Measurements from ENCODE around the gene BMPER.
A peak's percentile ranks its signal among the peaks of the same experiment; 100 is the strongest.

BMPER gene

DNA sequence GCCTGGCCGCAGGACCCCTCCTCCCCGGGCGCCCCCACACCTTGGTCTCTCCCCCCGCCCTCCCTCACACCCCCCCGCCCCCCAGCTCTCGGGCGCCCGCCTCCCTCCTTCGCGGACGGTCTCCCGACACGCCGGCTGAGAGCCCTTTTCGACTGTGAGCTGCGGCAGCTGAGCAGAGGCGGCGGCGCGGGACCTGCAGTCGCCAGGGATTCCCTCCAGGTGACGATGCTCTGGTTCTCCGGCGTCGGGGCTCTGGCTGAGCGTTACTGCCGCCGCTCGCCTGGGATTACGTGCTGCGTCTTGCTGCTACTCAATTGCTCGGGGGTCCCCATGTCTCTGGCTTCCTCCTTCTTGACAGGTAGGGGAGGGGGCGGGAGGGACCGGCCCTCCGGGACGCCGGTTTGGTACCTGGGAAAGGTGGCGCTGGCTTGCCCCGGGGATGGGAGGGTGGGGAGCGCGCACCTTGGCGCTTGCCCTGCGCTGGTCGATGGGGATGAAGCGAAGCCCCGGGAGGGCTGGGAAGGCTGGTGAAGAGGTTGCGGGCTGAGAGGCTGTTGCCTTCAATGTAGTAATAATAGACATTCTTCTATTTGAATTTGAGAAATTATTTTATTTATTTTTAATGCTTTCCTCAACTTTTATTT is at the start of gene BMPER:
Gene BMPER (plus strand): TSS at position 151 of the 644 bp plus-strand sequence. CDS start 75 bp downstream, at position 226.
- Histone ChIP-seq H3K9ac (ENCODE audit: low read depth in 1 of 2, low read length in 2 of 2) (peak within 1 kb of the TSS in 1 of 2 donors; percentile 43), H3K27me3 (ENCODE audit: control insufficient read depth in 1 of 2, insufficient read depth in 2 of 2, low read length in 2 of 2) (peaks cover 28 to 54% of the 10 kb centered on the region in 2 donors), H3K27ac (ENCODE audit: low read depth, low read length) (peak within 1 kb of the TSS; percentile 54)

DNA sequence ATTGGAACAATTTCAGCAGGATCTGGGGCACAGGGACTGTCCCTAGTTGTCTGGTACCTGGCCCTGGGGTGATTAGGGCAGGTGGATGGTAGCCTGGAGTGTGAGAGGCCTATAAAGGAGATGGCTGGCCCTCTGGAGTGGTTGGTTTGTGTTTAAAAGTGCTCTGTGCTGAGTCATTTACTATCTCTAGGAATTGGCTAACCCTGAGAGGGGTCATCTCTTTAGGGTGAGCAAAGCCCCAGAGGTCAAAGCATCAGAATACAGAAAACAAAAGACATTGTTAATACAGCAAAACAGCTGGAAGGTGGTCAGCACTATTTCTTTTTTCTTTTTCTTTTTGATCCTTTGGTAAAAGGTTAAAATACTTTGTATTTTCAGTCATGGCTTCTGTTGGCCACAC is 43.4 kb upstream of the BMPER start:
- Histone ChIP-seq H3K9ac (ENCODE audit: low read depth in 1 of 2, low read length in 2 of 2) (no peak overlapping the region), H3K9me3 (ENCODE audit: control insufficient read depth in 1 of 2, low read length in 2 of 2) (no peaks in the 10 kb centered on the region), H3K4me3 (ENCODE audit: low read depth in 1 of 2, low read length in 2 of 2) (no peak overlapping the region), H3K27ac (ENCODE audit: low read depth, low read length) (no peak overlapping the region), H3K36me3 (ENCODE audit: control insufficient read depth in 1 of 2, insufficient read depth in 2 of 2, low read length in 2 of 2) (no peaks in the 10 kb centered on the region), H3K27me3 (ENCODE audit: control insufficient read depth in 1 of 2, insufficient read depth in 2 of 2, low read length in 2 of 2) (no peaks in the 10 kb centered on the region), H3K4me1 (ENCODE audit: control insufficient read depth in 1 of 2, insufficient read depth in 2 of 2, low read length in 2 of 2) (no peaks in the 10 kb centered on the region)

More for the DNA sequence above, at the start of gene BMPER:
- no peaks in the 10 kb centered on the region for H3K36me3 ChIP-seq (ENCODE audit: control insufficient read depth in 1 of 2, insufficient read depth in 2 of 2, low read length in 2 of 2)
- no peaks in the 10 kb centered on the region for H3K9me3 ChIP-seq (ENCODE audit: control insufficient read depth in 1 of 2, low read length in 2 of 2)
- peak within 1 kb of the TSS; percentile 56 to 72 for H3K4me3 ChIP-seq (ENCODE audit: low read depth in 1 of 2, low read length in 2 of 2)
- H3K4me1 ChIP-seq (ENCODE audit: control insufficient read depth in 1 of 2, insufficient read depth in 2 of 2, low read length in 2 of 2) = peaks cover 5 to 9% of the 10 kb centered on the region in 2 donors

DNA sequence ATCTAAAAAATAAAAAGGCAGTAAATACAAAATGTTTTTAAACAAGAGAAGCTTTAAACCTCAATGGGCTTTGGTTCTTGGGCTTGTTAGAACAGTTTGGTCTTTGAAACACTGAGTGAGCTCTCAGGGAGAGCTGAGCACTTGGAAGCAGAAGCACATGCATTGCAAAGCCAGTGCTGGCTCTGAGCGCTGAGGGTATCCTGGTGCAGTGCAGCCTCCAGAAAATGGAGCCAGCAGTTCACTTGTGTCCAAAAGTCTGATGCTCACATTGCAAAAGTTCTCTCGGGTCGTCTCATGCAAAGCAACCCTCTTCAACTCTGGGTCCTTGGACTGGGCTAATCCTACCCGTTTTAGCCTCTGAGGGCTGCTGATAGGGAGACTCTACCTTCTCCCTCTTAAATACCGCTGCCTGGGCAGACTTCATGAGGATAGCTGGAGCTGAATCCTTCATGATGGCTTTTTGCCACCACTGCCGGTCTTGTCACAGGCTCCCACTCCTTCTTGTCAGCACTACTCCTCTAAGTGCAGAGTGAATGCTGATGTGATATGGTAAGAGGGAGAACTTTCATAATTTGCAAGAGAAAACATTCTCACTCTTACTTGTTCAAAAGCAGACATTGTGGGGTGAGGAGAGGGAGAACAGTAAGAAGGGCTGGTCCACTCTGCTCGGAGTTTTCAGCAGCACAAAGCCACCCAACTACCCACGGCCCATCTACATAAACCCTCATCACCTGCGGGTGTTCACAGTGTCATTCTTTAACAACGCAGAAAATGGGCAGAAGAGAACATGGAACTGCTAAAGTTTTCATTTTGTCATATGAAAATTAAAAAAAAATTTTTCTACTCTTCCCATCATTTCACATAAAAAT is 42.2 kb upstream of the BMPER start:
- H3K9ac ChIP-seq (ENCODE audit: low read depth in 1 of 2, low read length in 2 of 2) = no peak overlapping the region
- no peak overlapping the region for H3K27ac ChIP-seq (ENCODE audit: low read depth, low read length)

DNA sequence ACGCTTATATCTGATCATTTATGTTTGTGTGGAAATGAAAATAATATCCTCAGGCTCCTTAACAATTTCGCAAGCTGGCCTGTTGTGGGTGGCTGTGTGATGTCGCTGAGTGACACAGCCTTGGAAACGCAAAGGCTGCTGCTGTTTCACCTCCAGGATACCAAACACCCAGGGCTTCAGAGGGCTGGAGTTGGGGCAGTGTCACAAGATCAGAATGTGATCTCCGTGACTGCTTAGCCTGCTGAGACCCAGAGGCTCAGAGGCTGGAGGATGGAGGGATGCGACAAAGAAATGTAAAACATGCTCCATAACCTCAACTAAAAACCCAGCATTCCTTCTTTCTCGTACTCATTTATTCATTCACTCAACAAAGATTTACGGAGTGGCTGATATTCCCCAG is 37.2 kb upstream of the BMPER start:
- Histone ChIP-seq H3K36me3 (ENCODE audit: control insufficient read depth in 1 of 2, insufficient read depth in 2 of 2, low read length in 2 of 2) (no peaks in the 10 kb centered on the region), H3K4me3 (ENCODE audit: low read depth in 1 of 2, low read length in 2 of 2) (no peak overlapping the region), H3K4me1 (ENCODE audit: control insufficient read depth in 1 of 2, insufficient read depth in 2 of 2, low read length in 2 of 2) (no peaks in the 10 kb centered on the region), H3K27ac (ENCODE audit: low read depth, low read length) (no peak overlapping the region), H3K27me3 (ENCODE audit: control insufficient read depth in 1 of 2, insufficient read depth in 2 of 2, low read length in 2 of 2) (no peaks in the 10 kb centered on the region), H3K9me3 (ENCODE audit: control insufficient read depth in 1 of 2, low read length in 2 of 2) (no peaks in the 10 kb centered on the region), H3K9ac (ENCODE audit: low read depth in 1 of 2, low read length in 2 of 2) (no peak overlapping the region)

More for the DNA sequence above, 42.2 kb upstream of the BMPER start:
- Histone ChIP-seq H3K27me3 (ENCODE audit: control insufficient read depth in 1 of 2, insufficient read depth in 2 of 2, low read length in 2 of 2) (no peaks in the 10 kb centered on the region), H3K36me3 (ENCODE audit: control insufficient read depth in 1 of 2, insufficient read depth in 2 of 2, low read length in 2 of 2) (no peaks in the 10 kb centered on the region), H3K9me3 (ENCODE audit: control insufficient read depth in 1 of 2, low read length in 2 of 2) (no peaks in the 10 kb centered on the region), H3K4me3 (ENCODE audit: low read depth in 1 of 2, low read length in 2 of 2) (no peak overlapping the region), H3K4me1 (ENCODE audit: control insufficient read depth in 1 of 2, insufficient read depth in 2 of 2, low read length in 2 of 2) (no peaks in the 10 kb centered on the region)

DNA sequence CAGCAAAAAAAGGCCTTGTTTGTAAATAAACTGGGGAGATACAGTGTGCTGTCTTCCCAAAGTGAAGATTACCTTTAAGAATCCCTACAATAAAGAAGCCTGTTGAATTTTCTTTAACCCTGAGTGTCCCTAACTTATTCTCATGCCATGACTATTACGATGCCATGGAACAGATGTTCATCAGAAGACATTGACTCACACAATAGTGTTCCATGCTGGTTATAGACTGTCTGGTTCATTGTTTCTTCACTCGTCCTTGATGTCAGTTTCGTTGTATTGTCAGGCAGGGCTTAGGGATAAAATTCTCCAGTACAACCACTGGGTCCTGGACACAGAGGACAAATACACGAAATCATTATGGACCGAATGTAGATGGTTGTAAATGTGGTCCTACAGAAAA is 36.2 kb upstream of the BMPER start:
- no peaks in the 10 kb centered on the region for H3K9me3 ChIP-seq (ENCODE audit: control insufficient read depth in 1 of 2, low read length in 2 of 2)
- H3K9ac ChIP-seq (ENCODE audit: low read depth in 1 of 2, low read length in 2 of 2) = no peak overlapping the region
- H3K4me3 ChIP-seq (ENCODE audit: low read depth in 1 of 2, low read length in 2 of 2) = no peak overlapping the region
- H3K36me3 ChIP-seq (ENCODE audit: control insufficient read depth in 1 of 2, insufficient read depth in 2 of 2, low read length in 2 of 2) = no peaks in the 10 kb centered on the region
- H3K4me1 ChIP-seq (ENCODE audit: control insufficient read depth in 1 of 2, insufficient read depth in 2 of 2, low read length in 2 of 2) = no peaks in the 10 kb centered on the region
- H3K27ac ChIP-seq (ENCODE audit: low read depth, low read length) = no peak overlapping the region
- H3K27me3 ChIP-seq (ENCODE audit: control insufficient read depth in 1 of 2, insufficient read depth in 2 of 2, low read length in 2 of 2) = no peaks in the 10 kb centered on the region

DNA sequence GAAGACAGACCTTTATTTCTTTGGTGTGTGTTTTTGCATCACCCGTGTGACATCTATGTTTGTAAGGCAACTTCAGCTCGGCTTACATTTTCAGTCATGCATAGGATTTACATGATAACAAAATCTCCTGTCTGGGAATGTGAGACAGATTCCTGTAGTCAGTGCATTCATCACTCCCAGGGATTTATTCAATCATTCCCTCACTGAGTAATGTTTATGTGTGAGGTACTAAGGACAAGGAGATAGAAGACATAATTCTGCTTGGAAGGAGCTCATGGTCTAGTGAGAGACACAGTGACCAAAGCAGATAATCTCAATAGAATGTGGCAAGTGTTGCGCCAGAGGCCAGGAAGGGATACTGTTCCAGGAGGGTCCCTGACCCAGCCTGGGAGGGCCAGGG is 35.2 kb upstream of the BMPER start:
- Histone ChIP-seq H3K36me3 (ENCODE audit: control insufficient read depth in 1 of 2, insufficient read depth in 2 of 2, low read length in 2 of 2) (no peaks in the 10 kb centered on the region), H3K4me3 (ENCODE audit: low read depth in 1 of 2, low read length in 2 of 2) (no peak overlapping the region), H3K9ac (ENCODE audit: low read depth in 1 of 2, low read length in 2 of 2) (no peak overlapping the region), H3K27ac (ENCODE audit: low read depth, low read length) (no peak overlapping the region), H3K27me3 (ENCODE audit: control insufficient read depth in 1 of 2, insufficient read depth in 2 of 2, low read length in 2 of 2) (no peaks in the 10 kb centered on the region), H3K9me3 (ENCODE audit: control insufficient read depth in 1 of 2, low read length in 2 of 2) (no peaks in the 10 kb centered on the region), H3K4me1 (ENCODE audit: control insufficient read depth in 1 of 2, insufficient read depth in 2 of 2, low read length in 2 of 2) (no peaks in the 10 kb centered on the region)

DNA sequence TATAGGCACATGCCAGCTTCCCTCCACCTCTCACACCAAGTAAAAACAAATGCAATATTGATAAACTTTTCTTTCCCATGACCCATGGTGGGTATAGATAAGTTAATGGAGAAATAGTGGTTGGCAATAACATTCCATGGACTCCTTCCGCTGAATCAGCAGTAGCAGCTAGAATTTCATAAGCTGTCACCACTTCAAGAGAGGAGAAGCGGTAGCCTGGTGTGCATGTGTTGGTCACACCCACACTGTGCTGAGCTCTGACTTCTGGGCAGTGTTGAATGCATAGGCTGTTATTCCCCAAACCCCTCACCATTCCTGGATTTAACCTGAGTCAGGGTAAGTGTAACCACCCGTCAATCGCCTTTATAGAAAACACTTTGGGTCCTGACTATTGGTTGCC is 32.5 kb upstream of the BMPER start:
- H3K36me3 ChIP-seq (ENCODE audit: control insufficient read depth in 1 of 2, insufficient read depth in 2 of 2, low read length in 2 of 2) = no peaks in the 10 kb centered on the region
- no peaks in the 10 kb centered on the region for H3K27me3 ChIP-seq (ENCODE audit: control insufficient read depth in 1 of 2, insufficient read depth in 2 of 2, low read length in 2 of 2)
- H3K9ac ChIP-seq (ENCODE audit: low read depth in 1 of 2, low read length in 2 of 2) = no peak overlapping the region
- no peaks in the 10 kb centered on the region for H3K9me3 ChIP-seq (ENCODE audit: control insufficient read depth in 1 of 2, low read length in 2 of 2)
- H3K27ac ChIP-seq (ENCODE audit: low read depth, low read length) = no peak overlapping the region
- H3K4me3 ChIP-seq (ENCODE audit: low read depth in 1 of 2, low read length in 2 of 2) = no peak overlapping the region
- H3K4me1 ChIP-seq (ENCODE audit: control insufficient read depth in 1 of 2, insufficient read depth in 2 of 2, low read length in 2 of 2) = no peaks in the 10 kb centered on the region

DNA sequence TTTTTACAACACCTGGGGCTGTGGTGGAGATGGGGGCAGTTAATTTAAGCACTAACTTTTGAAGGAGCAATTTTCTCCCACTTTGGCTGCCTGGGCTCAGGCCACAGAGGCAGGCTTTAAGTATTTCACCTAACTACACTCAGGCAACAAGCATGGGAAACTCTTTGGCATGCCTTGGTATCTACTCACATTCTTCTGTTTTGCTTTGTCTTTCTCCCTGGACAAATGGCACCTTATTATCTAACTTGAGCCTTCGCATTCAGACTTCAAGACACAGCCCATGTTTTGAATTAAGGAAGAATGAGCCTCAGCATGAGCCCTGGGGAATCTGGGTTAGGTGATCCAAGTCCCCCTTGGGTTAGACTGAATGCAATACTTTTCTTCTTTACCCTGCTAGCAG is 31.8 kb upstream of the BMPER start:
- no peaks in the 10 kb centered on the region for H3K36me3 ChIP-seq (ENCODE audit: control insufficient read depth in 1 of 2, insufficient read depth in 2 of 2, low read length in 2 of 2)
- no peak overlapping the region for H3K27ac ChIP-seq (ENCODE audit: low read depth, low read length)
- H3K27me3 ChIP-seq (ENCODE audit: control insufficient read depth in 1 of 2, insufficient read depth in 2 of 2, low read length in 2 of 2) = no peaks in the 10 kb centered on the region
- H3K9me3 ChIP-seq (ENCODE audit: control insufficient read depth in 1 of 2, low read length in 2 of 2) = no peaks in the 10 kb centered on the region
- no peaks in the 10 kb centered on the region for H3K4me1 ChIP-seq (ENCODE audit: control insufficient read depth in 1 of 2, insufficient read depth in 2 of 2, low read length in 2 of 2)
- no peak overlapping the region for H3K4me3 ChIP-seq (ENCODE audit: low read depth in 1 of 2, low read length in 2 of 2)
- H3K9ac ChIP-seq (ENCODE audit: low read depth in 1 of 2, low read length in 2 of 2) = no peak overlapping the region

DNA sequence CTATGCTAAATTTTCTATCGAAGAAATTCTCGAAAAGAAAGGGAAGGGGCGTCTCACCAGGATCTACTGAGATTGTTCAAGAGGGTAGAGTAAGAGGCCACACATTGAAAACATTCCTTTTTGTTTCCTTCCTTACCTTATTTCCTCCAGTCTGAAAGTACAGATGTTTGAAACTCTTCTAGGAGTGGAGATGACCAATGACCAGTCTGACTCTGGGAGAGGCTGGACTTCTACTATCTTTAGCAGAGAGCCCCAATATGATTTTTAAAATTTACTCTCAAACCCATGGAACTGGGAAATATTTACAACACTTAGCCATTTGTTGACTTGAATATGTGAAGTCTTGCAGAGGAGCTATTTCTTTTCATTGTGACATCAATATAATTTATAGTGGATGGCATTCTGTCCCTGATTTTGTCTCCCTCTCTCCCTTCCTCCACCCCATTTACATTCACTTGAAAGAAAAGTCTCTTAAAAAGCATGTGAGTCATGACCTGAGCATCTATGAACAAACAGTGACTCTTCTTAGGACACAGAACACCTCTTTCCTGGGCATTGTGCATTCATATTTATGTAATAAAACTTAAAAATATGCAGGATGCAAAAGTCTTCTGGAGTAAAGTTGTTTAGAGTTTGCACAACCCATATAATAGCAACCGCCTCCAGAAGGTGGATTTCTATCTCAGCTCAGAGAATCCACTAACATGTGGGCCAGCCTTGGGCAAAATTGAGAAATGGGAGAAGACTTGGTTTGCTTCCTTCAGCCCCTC is 31.2 kb upstream of the BMPER start:
- Histone ChIP-seq H3K9ac (ENCODE audit: low read depth in 1 of 2, low read length in 2 of 2) (no peak overlapping the region), H3K36me3 (ENCODE audit: control insufficient read depth in 1 of 2, insufficient read depth in 2 of 2, low read length in 2 of 2) (no peaks in the 10 kb centered on the region), H3K27ac (ENCODE audit: low read depth, low read length) (no peak overlapping the region)

DNA sequence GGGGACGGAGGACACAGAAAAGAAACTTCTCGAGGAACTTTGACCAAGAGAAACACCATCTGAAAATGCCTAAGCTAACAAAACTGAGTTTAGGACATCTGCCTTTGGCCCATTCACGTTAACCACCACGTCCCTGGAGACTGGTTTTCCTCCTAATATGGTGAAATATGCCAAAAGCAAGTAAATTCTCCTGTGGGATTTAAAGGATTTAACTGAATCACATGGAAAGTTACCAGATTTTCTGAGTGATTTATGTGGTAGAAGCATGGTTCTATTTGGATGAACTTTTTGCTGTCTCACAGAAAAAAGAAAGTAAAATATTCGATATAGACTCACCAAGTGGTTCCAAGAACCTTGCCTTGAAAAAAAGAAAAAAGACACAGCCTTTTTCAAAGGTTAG is 30.4 kb upstream of the BMPER start:
- Histone ChIP-seq H3K27me3 (ENCODE audit: control insufficient read depth in 1 of 2, insufficient read depth in 2 of 2, low read length in 2 of 2) (no peaks in the 10 kb centered on the region), H3K36me3 (ENCODE audit: control insufficient read depth in 1 of 2, insufficient read depth in 2 of 2, low read length in 2 of 2) (no peaks in the 10 kb centered on the region), H3K4me3 (ENCODE audit: low read depth in 1 of 2, low read length in 2 of 2) (no peak overlapping the region), H3K27ac (ENCODE audit: low read depth, low read length) (no peak overlapping the region), H3K9me3 (ENCODE audit: control insufficient read depth in 1 of 2, low read length in 2 of 2) (no peaks in the 10 kb centered on the region), H3K4me1 (ENCODE audit: control insufficient read depth in 1 of 2, insufficient read depth in 2 of 2, low read length in 2 of 2) (no peaks in the 10 kb centered on the region), H3K9ac (ENCODE audit: low read depth in 1 of 2, low read length in 2 of 2) (no peak overlapping the region)

More for the DNA sequence above, 31.2 kb upstream of the BMPER start:
- Histone ChIP-seq H3K27me3 (ENCODE audit: control insufficient read depth in 1 of 2, insufficient read depth in 2 of 2, low read length in 2 of 2) (no peaks in the 10 kb centered on the region), H3K9me3 (ENCODE audit: control insufficient read depth in 1 of 2, low read length in 2 of 2) (no peaks in the 10 kb centered on the region), H3K4me3 (ENCODE audit: low read depth in 1 of 2, low read length in 2 of 2) (no peak overlapping the region), H3K4me1 (ENCODE audit: control insufficient read depth in 1 of 2, insufficient read depth in 2 of 2, low read length in 2 of 2) (no peaks in the 10 kb centered on the region)

All from duodenal mucosa (tissue), 2 donors.